A549 (cell line): Measurements from ENCODE around the gene FFAR1.

Experiments
- CBX2 ChIP-seq: fragments of 200-600 bp; sonication (generic); IDR thresholded peaks from 2 replicates; pipeline ENCODE4 v1.6.1; 2016; ENCODE audit warnings: low read depth, mild to moderate bottlenecking, borderline replicate concordance
- CBX8 ChIP-seq: fragments of 200-600 bp; sonication (generic); IDR thresholded peaks from 2 replicates; pipeline ENCODE4 v1.6.1; 2016
- CHD2 ChIP-seq: fragments of 150-350 bp; IDR thresholded peaks from 2 replicates; pipeline ENCODE4 v1.6.1; 2014; ENCODE audit warnings: low read length; ENCODE audit not compliant: partially characterized antibody
- HOXB5 ChIP-seq: fragments of 250-450 bp; sonication (Bioruptor Pico); IDR thresholded peaks from 2 replicates; pipeline ENCODE4 v1.5.0; 2020; ENCODE audit warnings: mild to moderate bottlenecking, moderate library complexity
- KDM5A ChIP-seq: fragments of 200-600 bp; sonication (generic); IDR thresholded peaks from 2 replicates; pipeline ENCODE4 v1.6.1; 2016; ENCODE audit warnings: antibody characterized with exemption, mild to moderate bottlenecking
- MAFK ChIP-seq: fragments of 450-650 bp; IDR thresholded peaks from 2 replicates; pipeline ENCODE4 v1.6.1; 2014; ENCODE audit not compliant: partially characterized antibody
- POLR2A ChIP-seq: IDR thresholded peaks from 2 replicates; pipeline ENCODE4 v1.6.1; 2012; ENCODE audit warnings: mild to moderate bottlenecking, low read length
- SMC3 ChIP-seq: fragments of >200 bp; sonication (Bioruptor Twin); formaldehyde crosslinking; IDR thresholded peaks from 3 replicates; pipeline ENCODE4 v1.6.1; 2018; ENCODE audit warnings: inconsistent platforms
- TF ChIP-seq, protein P1 (sequence below): fragments of >200 bp; sonication (Bioruptor Twin); formaldehyde crosslinking; IDR thresholded peaks from 3 replicates; pipeline ENCODE4 v1.5.1; 2016
- TF ChIP-seq, protein P2 (sequence below): fragments of 250-450 bp; sonication (Bioruptor Pico); IDR thresholded peaks from 2 replicates; pipeline ENCODE4 v1.5.0; 2020; ENCODE audit warnings: low read depth, mild to moderate bottlenecking, moderate library complexity
- TF ChIP-seq, protein P3 (sequence below): fragments of 450-650 bp; IDR thresholded peaks from 2 replicates; pipeline ENCODE4 v1.6.1; 2014; ENCODE audit warnings: antibody characterized with exemption
- TF ChIP-seq, protein P4 (sequence below): IDR thresholded peaks from 2 replicates; pipeline ENCODE4 v1.6.1; 2012
- TF ChIP-seq, protein P5 (sequence below): fragments of >200 bp; sonication (Bioruptor Twin); formaldehyde crosslinking; IDR thresholded peaks from 3 replicates; pipeline ENCODE4 v1.6.1; 2016
- TF ChIP-seq, protein P6 (sequence below): fragments of 200-600 bp; sonication (generic); IDR thresholded peaks from 2 replicates; pipeline ENCODE4 v1.6.1; 2016; ENCODE audit warnings: antibody characterized with exemption, mild to moderate bottlenecking, moderate library complexity

DNA sequence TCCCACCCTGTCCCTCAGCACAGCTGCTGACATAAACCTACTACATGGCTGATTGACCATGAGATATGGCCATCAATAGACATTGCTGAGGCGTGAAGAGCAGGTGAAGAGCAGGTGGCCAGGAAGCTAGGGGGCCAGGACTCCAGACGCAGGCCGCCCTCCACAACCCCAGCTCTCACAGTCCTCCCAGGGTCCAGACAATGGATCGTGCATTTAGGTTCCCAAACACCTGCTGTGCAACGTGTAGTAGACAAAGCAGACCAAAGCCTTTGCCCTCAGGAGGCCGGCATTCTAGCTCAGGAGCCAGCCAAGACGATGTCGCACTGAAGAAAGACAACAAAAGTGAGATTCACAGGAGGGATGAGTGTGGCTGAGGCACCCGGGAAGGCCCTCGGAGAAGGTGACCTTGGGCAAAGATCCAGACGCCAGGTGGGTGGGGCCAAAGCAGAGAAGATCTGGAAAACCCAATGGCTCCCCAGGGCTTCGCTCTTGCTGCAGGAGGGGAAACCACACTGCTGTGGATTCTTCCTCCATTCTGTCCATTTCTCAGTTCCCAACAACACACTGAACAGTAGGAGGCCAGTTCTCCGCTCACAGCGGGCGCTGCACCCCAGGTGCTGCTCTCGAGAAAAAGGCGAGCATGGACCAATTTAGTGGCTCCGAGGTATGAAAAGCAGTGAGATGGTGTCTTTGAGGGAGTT is 1.4 kb downstream of the FFAR1 start:
- TF ChIP-seq, protein P1, sequence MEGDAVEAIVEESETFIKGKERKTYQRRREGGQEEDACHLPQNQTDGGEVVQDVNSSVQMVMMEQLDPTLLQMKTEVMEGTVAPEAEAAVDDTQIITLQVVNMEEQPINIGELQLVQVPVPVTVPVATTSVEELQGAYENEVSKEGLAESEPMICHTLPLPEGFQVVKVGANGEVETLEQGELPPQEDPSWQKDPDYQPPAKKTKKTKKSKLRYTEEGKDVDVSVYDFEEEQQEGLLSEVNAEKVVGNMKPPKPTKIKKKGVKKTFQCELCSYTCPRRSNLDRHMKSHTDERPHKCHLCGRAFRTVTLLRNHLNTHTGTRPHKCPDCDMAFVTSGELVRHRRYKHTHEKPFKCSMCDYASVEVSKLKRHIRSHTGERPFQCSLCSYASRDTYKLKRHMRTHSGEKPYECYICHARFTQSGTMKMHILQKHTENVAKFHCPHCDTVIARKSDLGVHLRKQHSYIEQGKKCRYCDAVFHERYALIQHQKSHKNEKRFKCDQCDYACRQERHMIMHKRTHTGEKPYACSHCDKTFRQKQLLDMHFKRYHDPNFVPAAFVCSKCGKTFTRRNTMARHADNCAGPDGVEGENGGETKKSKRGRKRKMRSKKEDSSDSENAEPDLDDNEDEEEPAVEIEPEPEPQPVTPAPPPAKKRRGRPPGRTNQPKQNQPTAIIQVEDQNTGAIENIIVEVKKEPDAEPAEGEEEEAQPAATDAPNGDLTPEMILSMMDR, result no peak
- TF ChIP-seq CBX8, result no peak
- no peak for TF ChIP-seq POLR2A
- no peak for TF ChIP-seq SMC3
- no peak for TF ChIP-seq CBX2
- no peak for TF ChIP-seq MAFK
- TF ChIP-seq, protein P2, sequence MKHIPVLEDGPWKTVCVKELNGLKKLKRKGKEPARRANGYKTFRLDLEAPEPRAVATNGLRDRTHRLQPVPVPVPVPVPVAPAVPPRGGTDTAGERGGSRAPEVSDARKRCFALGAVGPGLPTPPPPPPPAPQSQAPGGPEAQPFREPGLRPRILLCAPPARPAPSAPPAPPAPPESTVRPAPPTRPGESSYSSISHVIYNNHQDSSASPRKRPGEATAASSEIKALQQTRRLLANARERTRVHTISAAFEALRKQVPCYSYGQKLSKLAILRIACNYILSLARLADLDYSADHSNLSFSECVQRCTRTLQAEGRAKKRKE (CRISPR knock-in tag), result no peak
- TF ChIP-seq, protein P3, sequence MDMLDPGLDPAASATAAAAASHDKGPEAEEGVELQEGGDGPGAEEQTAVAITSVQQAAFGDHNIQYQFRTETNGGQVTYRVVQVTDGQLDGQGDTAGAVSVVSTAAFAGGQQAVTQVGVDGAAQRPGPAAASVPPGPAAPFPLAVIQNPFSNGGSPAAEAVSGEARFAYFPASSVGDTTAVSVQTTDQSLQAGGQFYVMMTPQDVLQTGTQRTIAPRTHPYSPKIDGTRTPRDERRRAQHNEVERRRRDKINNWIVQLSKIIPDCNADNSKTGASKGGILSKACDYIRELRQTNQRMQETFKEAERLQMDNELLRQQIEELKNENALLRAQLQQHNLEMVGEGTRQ, result no peak
- no peak for TF ChIP-seq CHD2
- TF ChIP-seq, protein P4, sequence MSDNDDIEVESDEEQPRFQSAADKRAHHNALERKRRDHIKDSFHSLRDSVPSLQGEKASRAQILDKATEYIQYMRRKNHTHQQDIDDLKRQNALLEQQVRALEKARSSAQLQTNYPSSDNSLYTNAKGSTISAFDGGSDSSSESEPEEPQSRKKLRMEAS, result no peak
- no peak for TF ChIP-seq KDM5A
- no peak for TF ChIP-seq HOXB5
- TF ChIP-seq, protein P5, sequence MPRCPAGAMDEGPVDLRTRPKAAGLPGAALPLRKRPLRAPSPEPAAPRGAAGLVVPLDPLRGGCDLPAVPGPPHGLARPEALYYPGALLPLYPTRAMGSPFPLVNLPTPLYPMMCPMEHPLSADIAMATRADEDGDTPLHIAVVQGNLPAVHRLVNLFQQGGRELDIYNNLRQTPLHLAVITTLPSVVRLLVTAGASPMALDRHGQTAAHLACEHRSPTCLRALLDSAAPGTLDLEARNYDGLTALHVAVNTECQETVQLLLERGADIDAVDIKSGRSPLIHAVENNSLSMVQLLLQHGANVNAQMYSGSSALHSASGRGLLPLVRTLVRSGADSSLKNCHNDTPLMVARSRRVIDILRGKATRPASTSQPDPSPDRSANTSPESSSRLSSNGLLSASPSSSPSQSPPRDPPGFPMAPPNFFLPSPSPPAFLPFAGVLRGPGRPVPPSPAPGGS, result no peak
- TF ChIP-seq, protein P6, sequence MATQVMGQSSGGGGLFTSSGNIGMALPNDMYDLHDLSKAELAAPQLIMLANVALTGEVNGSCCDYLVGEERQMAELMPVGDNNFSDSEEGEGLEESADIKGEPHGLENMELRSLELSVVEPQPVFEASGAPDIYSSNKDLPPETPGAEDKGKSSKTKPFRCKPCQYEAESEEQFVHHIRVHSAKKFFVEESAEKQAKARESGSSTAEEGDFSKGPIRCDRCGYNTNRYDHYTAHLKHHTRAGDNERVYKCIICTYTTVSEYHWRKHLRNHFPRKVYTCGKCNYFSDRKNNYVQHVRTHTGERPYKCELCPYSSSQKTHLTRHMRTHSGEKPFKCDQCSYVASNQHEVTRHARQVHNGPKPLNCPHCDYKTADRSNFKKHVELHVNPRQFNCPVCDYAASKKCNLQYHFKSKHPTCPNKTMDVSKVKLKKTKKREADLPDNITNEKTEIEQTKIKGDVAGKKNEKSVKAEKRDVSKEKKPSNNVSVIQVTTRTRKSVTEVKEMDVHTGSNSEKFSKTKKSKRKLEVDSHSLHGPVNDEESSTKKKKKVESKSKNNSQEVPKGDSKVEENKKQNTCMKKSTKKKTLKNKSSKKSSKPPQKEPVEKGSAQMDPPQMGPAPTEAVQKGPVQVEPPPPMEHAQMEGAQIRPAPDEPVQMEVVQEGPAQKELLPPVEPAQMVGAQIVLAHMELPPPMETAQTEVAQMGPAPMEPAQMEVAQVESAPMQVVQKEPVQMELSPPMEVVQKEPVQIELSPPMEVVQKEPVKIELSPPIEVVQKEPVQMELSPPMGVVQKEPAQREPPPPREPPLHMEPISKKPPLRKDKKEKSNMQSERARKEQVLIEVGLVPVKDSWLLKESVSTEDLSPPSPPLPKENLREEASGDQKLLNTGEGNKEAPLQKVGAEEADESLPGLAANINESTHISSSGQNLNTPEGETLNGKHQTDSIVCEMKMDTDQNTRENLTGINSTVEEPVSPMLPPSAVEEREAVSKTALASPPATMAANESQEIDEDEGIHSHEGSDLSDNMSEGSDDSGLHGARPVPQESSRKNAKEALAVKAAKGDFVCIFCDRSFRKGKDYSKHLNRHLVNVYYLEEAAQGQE, result no peak
